Right lobe of liver (tissue), 6 donors: ENCODE results near the gene CENATAC. TPM values are rescaled to one million over a fixed set of nuclear protein-coding genes. Genes with fewer than 3 reads are reported as not detected.

Source experiments
- ATAC-seq, 4 donors: fragments of 200-7000 bp; cut with Tn5 transposase; one replicate each; pipeline ENCODE4 v1.9.1; 2020; ENCODE audit warnings: mild to moderate bottlenecking in 4 of 4, moderate library complexity in 4 of 4
- DNase-seq, 3 donors: peaks; one replicate each; pipeline ENCODE4 v3.0.0-alpha.2; 2020
- H3K27ac ChIP-seq, 3 donors: fragments of 200-600 bp; one replicate each; pipeline ENCODE4 v1.8.0; 2022
- H3K27me3 ChIP-seq, 2 donors: fragments of 200-600 bp; one replicate each; pipeline ENCODE4 v1.8.0; 2022
- H3K36me3 ChIP-seq, 4 donors: fragments of 200-600 bp; sonication (generic) in 1 of 4; one replicate each; pipeline versions ENCODE4 v1.5.1 to v1.8.0; 2017 to 2022; ENCODE audit warnings: control low read depth in 1 of 4
- H3K4me1 ChIP-seq, 4 donors: fragments of 200-600 bp; sonication (generic) in 1 of 4; one replicate each; pipeline versions ENCODE4 v1.5.1 to v1.8.0; 2017 to 2022; ENCODE audit warnings: control low read depth in 1 of 4
- H3K4me3 ChIP-seq, 3 donors: fragments of 200-600 bp; one replicate each; pipeline ENCODE4 v1.8.0; 2022
- H3K9me3 ChIP-seq, 4 donors: fragments of 200-600 bp; sonication (generic) in 1 of 4; one replicate each; pipeline versions ENCODE4 v1.5.1 to v1.8.0; 2017 to 2022; ENCODE audit warnings: control low read depth in 1 of 4
- CTCF ChIP-seq, 4 donors: fragments of 200-600 bp in 3 of 4; fragments of 450-650 bp in 1 of 4; IDR thresholded peaks; one replicate each; pipeline versions ENCODE4 v1.5.1 to v1.8.0; 2016 to 2022; ENCODE audit warnings: antibody characterized with exemption in 4 of 4, mild to moderate bottlenecking in 2 of 4
- POLR2A ChIP-seq: fragments of 450-650 bp; IDR thresholded peaks from one replicate; pipeline ENCODE4 v1.6.1; 2017; ENCODE audit warnings: antibody characterized with exemption, mild to moderate bottlenecking
- WGBS: methylation state at CpG from one replicate; pipeline ENCODE4 v1.1.6; 2018; ENCODE audit warnings: low coverage, low lambda C conversion rate; ENCODE audit not compliant: insufficient coverage; ENCODE audit errors: missing lambda C conversion rate; 5-methylcytosine and 5-hydroxymethylcytosine counted together
- intact Hi-C, 2 donors: fragments of 100-400 bp; cut with DNase I; formaldehyde crosslinking; loops; one replicate each; pipeline versions ENCODE4 v1.11.2 to v1.14.1; 2022
- total RNA-seq, 6 experiments: library from RNA; depleted of rRNA in 2 of 6; stranded (reverse); fragments of >200 nt in 2 of 6; fragmentation: NEBNext Ultra II Directional in 3 of 6; extraction: Animal tissue kit (Norgen Biotek cat#: 25700) in 3 of 6; gene quantifications; one replicate each; pipeline versions ENCODE4 v1.1.0 to v1.2.4, GENCODE V29; 2016 to 2023
- donor health status: DM: no; HTN: yes; CAD: no.
- donor health status: DM: no; HTN: no; CAD: no.
- donor health status: DM: no; HTN: no; CAD: no.
- donor health status: DM: no; HTN: yes; CAD: no.
- donor health status: DM: no; HTN: yes; CAD: no.

CENATAC gene
- total RNA-seq, 6 experiments from 2014 or later, result 11.5 to 16.7 (median 13.0) TPM

GRCh38 chr11:119025099-119025473 lies 27.1 kb downstream of the CENATAC start:
- Histone ChIP-seq H3K27ac (peak overlapping the region; percentile 37 to 62 (median 47)), H3K4me3 (peak overlapping the region in 1 of 3 donors; percentile 81), H3K27me3 (no peaks in the 10 kb centered on the region), H3K4me1 (peaks cover 0 to 78% (median 32%) of the 10 kb centered on the region in 4 donors), H3K9me3 (no peaks in the 10 kb centered on the region), H3K36me3 (peaks cover 0 to 32% (median 15%) of the 10 kb centered on the region in 4 donors)
- 18% methylated on average over 4 of the region's 5 CpGs for WGBS
- DNase-seq (peak in 2 of 3 donors; percentile 37 to 42), ATAC-seq (no peak)
- intact Hi-C loops, result no loop called here
- TF ChIP-seq CTCF (IDR thresholded peaks at IDR 0.05) (no peak), POLR2A (peak; percentile 10)

GRCh38 chr11:119025541-119025940 lies 27.6 kb downstream of the CENATAC start:
- ATAC-seq (no peak), DNase-seq (no peak)
- Histone ChIP-seq H3K4me1 (peaks cover 0 to 73% (median 30%) of the 10 kb centered on the region in 4 donors), H3K9me3 (no peaks in the 10 kb centered on the region), H3K27ac (peak overlapping the region; percentile 37 to 62 (median 47)), H3K4me3 (peak overlapping the region in 2 of 3 donors; percentile 81 to 96), H3K36me3 (peaks cover 0 to 32% (median 15%) of the 10 kb centered on the region in 4 donors), H3K27me3 (no peaks in the 10 kb centered on the region)
- 46% methylated on average over 3 of the region's 5 CpGs for WGBS
- intact Hi-C loops, result no loop called here
- TF ChIP-seq CTCF (IDR thresholded peaks at IDR 0.05) (no peak), POLR2A (no peak)

GRCh38 chr11:119025978-119026766 lies 28.2 kb downstream of the CENATAC start:
- Histone ChIP-seq H3K27ac (peak overlapping the region; percentile 37 to 62 (median 47)), H3K4me1 (peaks cover 2 to 67% (median 28%) of the 10 kb centered on the region in 4 donors), H3K27me3 (no peaks in the 10 kb centered on the region), H3K4me3 (peak overlapping the region; percentile 66 to 96 (median 81)), H3K36me3 (peaks cover 0 to 32% (median 15%) of the 10 kb centered on the region in 4 donors), H3K9me3 (no peaks in the 10 kb centered on the region)
- ATAC-seq (peak; percentile 3 to 13 (median 7)), DNase-seq (peak; percentile 60 to 89 (median 85))
- 20% methylated on average over 4 of the region's 16 CpGs for WGBS
- TF ChIP-seq POLR2A, result peak; percentile 53
- TF ChIP-seq CTCF (IDR thresholded peaks at IDR 0.05), result no peak
- intact Hi-C loops, result no loop called here

- peak overlapping the region in 2 of 3 donors; percentile 47 to 62 for H3K27ac ChIP-seq
- TF ChIP-seq CTCF (IDR thresholded peaks at IDR 0.05), result no peak
- no peak for TF ChIP-seq POLR2A
- H3K9me3 ChIP-seq, result no peaks in the 10 kb centered on the region
- H3K4me1 ChIP-seq, result peaks cover 2 to 59% (median 25%) of the 10 kb centered on the region in 4 donors
- DNase-seq (peak; percentile 28 to 67 (median 57)), ATAC-seq (no peak)
- intact Hi-C loops, result no loop called here
- H3K27me3 ChIP-seq, result no peaks in the 10 kb centered on the region
- peaks cover 0 to 32% (median 15%) of the 10 kb centered on the region in 4 donors for H3K36me3 ChIP-seq
- peak overlapping the region; percentile 66 to 96 (median 81) for H3K4me3 ChIP-seq
- 33% methylated on average over 1 of the region's 2 CpGs for WGBS
These were observed 29.0 kb downstream of the CENATAC start for GRCh38 chr11:119026970-119027369.
